ENCODE results near the gene KRTAP10-1.
"Not testable (repeated sequence)": the region's sequence is repeated elsewhere in the genome, so short reads cannot be mapped to it uniquely, and the experiment has no call there.

KRTAP10-1 gene

GRCh38 chr21:44576025-44576420 lies 36.0 kb upstream of the KRTAP10-1 start:
- no peak for DNase-seq (ENCODE audit: extremely low read depth, insufficient read length)
- TF ChIP-seq CTCF (IDR thresholded peaks at IDR 0.05; ENCODE audit: insufficient read depth, low read length, poor library complexity, severe bottlenecking) = no peak
- Histone ChIP-seq H3K27me3 (replicated peaks; ENCODE audit: control insufficient read depth, insufficient read depth, low read length) (no peaks in the 10 kb centered on the region), H3K36me3 (ENCODE audit: control insufficient read depth, insufficient read depth, low read length) (no peaks in the 10 kb centered on the region), H3K4me3 (replicated peaks; ENCODE audit: low read depth, low read length) (no peak overlapping the region)

- H3K4me3 ChIP-seq (replicated peaks; ENCODE audit: low read depth, low read length) = no peak overlapping the region
- no peak for TF ChIP-seq CTCF (IDR thresholded peaks at IDR 0.05; ENCODE audit: insufficient read depth, low read length, poor library complexity, severe bottlenecking)
- H3K36me3 ChIP-seq (ENCODE audit: control insufficient read depth, insufficient read depth, low read length) = no peaks in the 10 kb centered on the region
- no peaks in the 10 kb centered on the region for H3K27me3 ChIP-seq (replicated peaks; ENCODE audit: control insufficient read depth, insufficient read depth, low read length)
- DNase-seq (ENCODE audit: extremely low read depth, insufficient read length) = no peak
Observed at GRCh38 chr21:44575307-44576024, 35.5 kb upstream of the KRTAP10-1 start.

- TF ChIP-seq CTCF (IDR thresholded peaks at IDR 0.05; ENCODE audit: insufficient read depth, low read length, poor library complexity, severe bottlenecking) = no peak
- H3K36me3 ChIP-seq (ENCODE audit: control insufficient read depth, insufficient read depth, low read length) = no peaks in the 10 kb centered on the region
- no peaks in the 10 kb centered on the region for H3K27me3 ChIP-seq (replicated peaks; ENCODE audit: control insufficient read depth, insufficient read depth, low read length)
- no peak for DNase-seq (ENCODE audit: extremely low read depth, insufficient read length)
- H3K4me3 ChIP-seq (replicated peaks; ENCODE audit: low read depth, low read length) = no peak overlapping the region
Observed at GRCh38 chr21:44574457-44575306, 34.7 kb upstream of the KRTAP10-1 start.

- H3K36me3 ChIP-seq (ENCODE audit: control insufficient read depth, insufficient read depth, low read length); DNase-seq (ENCODE audit: extremely low read depth, insufficient read length); H3K27me3 ChIP-seq (replicated peaks; ENCODE audit: control insufficient read depth, insufficient read depth, low read length); H3K4me3 ChIP-seq (replicated peaks; ENCODE audit: low read depth, low read length): not testable (repeated sequence)
Observed at GRCh38 chr21:44573630-44574456, 33.8 kb upstream of the KRTAP10-1 start, which contains the start of gene KRTAP10-4. TSS of gene KRTAP10-4 (plus strand) at chr21:44573729. CDS start at chr21:44573759, 30 bp downstream.

GRCh38 chr21:44572959-44573583 lies 33.1 kb upstream of the KRTAP10-1 start:
- no peaks in the 10 kb centered on the region for H3K27me3 ChIP-seq (replicated peaks; ENCODE audit: control insufficient read depth, insufficient read depth, low read length)
- H3K36me3 ChIP-seq (ENCODE audit: control insufficient read depth, insufficient read depth, low read length) = no peaks in the 10 kb centered on the region
- no peak overlapping the region for H3K4me3 ChIP-seq (replicated peaks; ENCODE audit: low read depth, low read length)
- TF ChIP-seq CTCF (IDR thresholded peaks at IDR 0.05; ENCODE audit: insufficient read depth, low read length, poor library complexity, severe bottlenecking) = no peak
- DNase-seq (ENCODE audit: extremely low read depth, insufficient read length) = no peak

Data from GM06990 (cell line).